ENCODE measurements around the gene UBAP2. TPM values are rescaled to one million over a fixed set of nuclear protein-coding genes. Genes with fewer than 3 reads are reported as not detected.
"Not testable (repeated sequence)": the region's sequence is repeated elsewhere in the genome, so short reads cannot be mapped to it uniquely, and the experiment has no call there.

UBAP2 gene
- total and polyA plus RNA-seq, 4 donors: 25.3 to 34.4 (median 30.4) TPM

DNA sequence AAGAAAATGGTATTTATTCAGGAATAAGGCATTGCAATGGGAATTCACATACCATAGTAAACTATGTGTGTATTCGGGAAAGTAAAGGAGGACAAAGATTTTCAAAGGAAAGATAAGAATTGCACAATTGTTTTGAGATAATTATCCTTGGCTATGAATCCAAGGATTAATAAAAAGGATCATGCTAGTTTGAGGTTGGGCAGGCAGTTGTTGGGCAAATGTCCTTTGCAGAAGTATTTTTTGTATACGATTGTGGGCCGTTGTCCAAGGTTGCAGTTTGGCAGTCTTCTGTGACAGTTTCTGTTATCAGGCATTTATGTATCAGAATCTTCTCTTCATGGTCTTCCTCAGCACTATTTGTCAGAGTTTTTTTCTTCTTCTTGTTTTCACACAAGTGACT, 10.6 kb upstream of the UBAP2 start:
- no peak overlapping the region for H3K4me3 ChIP-seq (ENCODE audit: low read depth, low read length)
- no peak for DNase-seq (ENCODE audit: low read depth in 4 of 6, low spot score in 6 of 6)
- H3K27me3 ChIP-seq (ENCODE audit: control insufficient read depth, insufficient read depth, low read length): no peaks in the 10 kb centered on the region
- H3K36me3 ChIP-seq (ENCODE audit: control insufficient read depth, insufficient read depth, low read length): no peaks in the 10 kb centered on the region
- no peaks in the 10 kb centered on the region for H3K9me3 ChIP-seq (ENCODE audit: control insufficient read depth, insufficient read depth, low read length)
- H3K4me1 ChIP-seq (ENCODE audit: control insufficient read depth, insufficient read depth, low read length): no peaks in the 10 kb centered on the region
- 72% methylated on average over 2 of the region's 3 CpGs for WGBS (ENCODE audit: insufficient coverage)
- no peak overlapping the region for H3K27ac ChIP-seq (ENCODE audit: low read depth, low read length)

- peak in 2 of 6 donors; percentile 11 to 18 for DNase-seq (ENCODE audit: low read depth in 4 of 6, low spot score in 6 of 6)
- Histone ChIP-seq H3K4me1 (ENCODE audit: control insufficient read depth, insufficient read depth, low read length) (peaks cover 4% of the 10 kb centered on the region), H3K27ac (ENCODE audit: low read depth, low read length) (peak overlapping the region; percentile 94), H3K9me3 (ENCODE audit: control insufficient read depth, insufficient read depth, low read length) (no peaks in the 10 kb centered on the region), H3K27me3 (ENCODE audit: control insufficient read depth, insufficient read depth, low read length) (no peaks in the 10 kb centered on the region), H3K36me3 (ENCODE audit: control insufficient read depth, insufficient read depth, low read length) (no peaks in the 10 kb centered on the region), H3K4me3 (ENCODE audit: low read depth, low read length) (peak overlapping the region; percentile 82)
- WGBS (ENCODE audit: insufficient coverage): 60% methylated on average over 4 of the region's 18 CpGs
These were observed 1.1 kb upstream of the UBAP2 start for GRCh38 chr9:34049630-34050384.

DNA sequence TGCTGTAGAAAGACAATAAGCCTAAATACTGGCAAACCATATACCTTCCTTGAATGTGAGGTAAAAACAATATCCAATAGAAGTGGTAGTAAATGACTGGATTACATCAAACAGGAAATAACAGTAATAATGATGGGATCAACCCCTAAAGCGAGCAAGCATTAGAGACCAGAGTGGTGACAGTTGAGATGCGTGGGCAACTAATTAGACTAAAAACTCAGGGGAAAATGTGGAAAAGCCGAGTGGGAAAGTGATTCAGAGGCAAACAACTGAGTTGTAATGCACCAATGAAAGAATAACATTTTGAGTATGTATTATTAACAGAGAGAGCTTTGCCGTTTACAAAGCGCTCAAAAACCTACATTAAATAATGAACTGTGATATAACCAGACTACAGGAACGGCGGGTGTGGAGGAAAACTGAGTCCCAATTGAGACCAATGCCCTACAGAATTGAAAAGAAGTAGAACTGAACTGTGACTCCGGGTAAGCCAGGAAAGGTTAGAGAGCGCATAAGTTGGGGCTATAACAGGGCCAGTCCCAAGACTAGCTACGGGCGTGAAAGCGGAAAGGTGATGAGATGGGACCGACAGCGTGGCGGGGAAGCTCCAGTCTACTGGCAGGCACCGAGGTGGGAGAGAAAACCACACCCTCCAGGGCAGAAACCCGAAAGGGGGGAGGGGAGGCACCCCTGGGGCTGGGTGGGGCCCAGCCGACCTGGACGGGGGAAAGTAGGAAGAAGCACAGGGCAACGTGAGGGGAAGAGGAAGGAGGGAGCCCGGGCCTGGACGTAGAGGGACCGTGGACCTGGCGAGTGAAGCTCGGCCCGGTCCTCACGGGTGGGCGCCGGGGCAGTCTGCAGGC, 592 bp downstream of the UBAP2 start:
- Histone ChIP-seq H3K36me3 (ENCODE audit: control insufficient read depth, insufficient read depth, low read length) (peaks cover 5% of the 10 kb centered on the region), H3K27ac (ENCODE audit: low read depth, low read length) (peak overlapping the region; percentile 94), H3K9me3 (ENCODE audit: control insufficient read depth, insufficient read depth, low read length) (no peaks in the 10 kb centered on the region), H3K4me1 (ENCODE audit: control insufficient read depth, insufficient read depth, low read length) (peaks cover 4% of the 10 kb centered on the region), H3K27me3 (ENCODE audit: control insufficient read depth, insufficient read depth, low read length) (no peaks in the 10 kb centered on the region), H3K4me3 (ENCODE audit: low read depth, low read length) (peak overlapping the region; percentile 82)
- DNase-seq (ENCODE audit: low read depth in 4 of 6, low spot score in 6 of 6): peak in 1 of 6 donors; percentile 6
- WGBS (ENCODE audit: insufficient coverage): under 1% methylated on average over 27 of the region's 29 CpGs

GRCh38 chr9:34046784-34047379, 1.8 kb downstream of the UBAP2 start:
- peaks cover 5% of the 10 kb centered on the region for H3K36me3 ChIP-seq (ENCODE audit: control insufficient read depth, insufficient read depth, low read length)
- no peaks in the 10 kb centered on the region for H3K9me3 ChIP-seq (ENCODE audit: control insufficient read depth, insufficient read depth, low read length)
- WGBS (ENCODE audit: insufficient coverage): 77% methylated on average over 3 of the region's 5 CpGs
- H3K27ac ChIP-seq (ENCODE audit: low read depth, low read length): no peak overlapping the region
- H3K27me3 ChIP-seq (ENCODE audit: control insufficient read depth, insufficient read depth, low read length): no peaks in the 10 kb centered on the region
- H3K4me1 ChIP-seq (ENCODE audit: control insufficient read depth, insufficient read depth, low read length): peaks cover 4% of the 10 kb centered on the region
- no peak for DNase-seq (ENCODE audit: low read depth in 4 of 6, low spot score in 6 of 6)
- no peak overlapping the region for H3K4me3 ChIP-seq (ENCODE audit: low read depth, low read length)

DNA sequence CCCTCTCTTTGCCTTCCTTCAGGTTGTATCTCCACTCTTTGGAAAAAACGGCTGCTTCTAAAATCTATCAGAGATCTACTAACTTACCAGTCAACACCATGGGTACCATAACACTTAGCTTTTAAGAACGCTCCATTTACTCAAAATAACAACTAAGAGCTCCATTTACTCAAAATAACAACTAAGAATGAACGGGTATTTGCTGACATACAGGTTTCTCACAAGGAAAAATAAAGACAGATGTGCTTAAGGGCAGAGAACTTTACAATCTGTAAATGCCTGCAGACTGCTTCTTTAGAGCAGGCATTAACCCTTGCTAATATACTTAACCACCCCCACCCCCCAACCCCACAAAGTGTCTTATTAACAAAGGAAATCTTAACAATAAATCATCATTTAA, 2.8 kb downstream of the UBAP2 start:
- no peaks in the 10 kb centered on the region for H3K9me3 ChIP-seq (ENCODE audit: control insufficient read depth, insufficient read depth, low read length)
- H3K27me3 ChIP-seq (ENCODE audit: control insufficient read depth, insufficient read depth, low read length): no peaks in the 10 kb centered on the region
- no peak overlapping the region for H3K27ac ChIP-seq (ENCODE audit: low read depth, low read length)
- no CpG with 5 or more reads among the region's 3 CpGs for WGBS (ENCODE audit: insufficient coverage)
- peak in 1 of 6 donors; percentile 16 for DNase-seq (ENCODE audit: low read depth in 4 of 6, low spot score in 6 of 6)
- peaks cover 4% of the 10 kb centered on the region for H3K4me1 ChIP-seq (ENCODE audit: control insufficient read depth, insufficient read depth, low read length)
- no peak overlapping the region for H3K4me3 ChIP-seq (ENCODE audit: low read depth, low read length)
- peaks cover 7% of the 10 kb centered on the region for H3K36me3 ChIP-seq (ENCODE audit: control insufficient read depth, insufficient read depth, low read length)

DNA sequence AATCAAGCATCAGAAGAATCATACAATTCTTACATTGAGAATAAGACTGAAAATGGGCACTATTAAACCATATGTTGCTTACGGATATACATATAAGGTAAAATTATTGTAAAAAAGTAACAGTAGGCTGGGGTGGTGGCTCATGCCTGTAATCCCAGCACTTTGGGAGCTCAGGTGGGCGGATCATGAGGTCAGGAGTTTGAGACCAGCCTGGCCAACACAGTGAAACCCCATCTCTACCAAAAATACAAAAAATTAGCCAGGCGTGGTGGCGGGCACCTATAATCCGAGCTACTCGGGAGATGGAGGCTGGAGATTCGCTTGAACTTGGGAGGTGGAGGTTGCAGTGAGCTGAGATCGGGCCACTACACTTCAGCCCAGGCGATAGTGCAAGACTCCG, 6.6 kb downstream of the UBAP2 start:
- not testable (repeated sequence) for H3K27ac ChIP-seq (ENCODE audit: low read depth, low read length); H3K27me3 ChIP-seq (ENCODE audit: control insufficient read depth, insufficient read depth, low read length); DNase-seq (ENCODE audit: low read depth in 4 of 6, low spot score in 6 of 6); H3K4me3 ChIP-seq (ENCODE audit: low read depth, low read length); H3K4me1 ChIP-seq (ENCODE audit: control insufficient read depth, insufficient read depth, low read length); H3K9me3 ChIP-seq (ENCODE audit: control insufficient read depth, insufficient read depth, low read length)
- peaks cover 15% of the 10 kb centered on the region for H3K36me3 ChIP-seq (ENCODE audit: control insufficient read depth, insufficient read depth, low read length)
- WGBS (ENCODE audit: insufficient coverage): 83% methylated on average over 2 of the region's 10 CpGs

- DNase-seq (ENCODE audit: low read depth in 4 of 6, low spot score in 6 of 6); H3K4me3 ChIP-seq (ENCODE audit: low read depth, low read length); H3K27me3 ChIP-seq (ENCODE audit: control insufficient read depth, insufficient read depth, low read length); H3K27ac ChIP-seq (ENCODE audit: low read depth, low read length); H3K9me3 ChIP-seq (ENCODE audit: control insufficient read depth, insufficient read depth, low read length); H3K4me1 ChIP-seq (ENCODE audit: control insufficient read depth, insufficient read depth, low read length): not testable (repeated sequence)
- peaks cover 10% of the 10 kb centered on the region for H3K36me3 ChIP-seq (ENCODE audit: control insufficient read depth, insufficient read depth, low read length)
- 95% methylated on average over 17 of the region's 37 CpGs for WGBS (ENCODE audit: insufficient coverage)
These were observed 9.8 kb downstream of the UBAP2 start for GRCh38 chr9:34038851-34039250.

DNA sequence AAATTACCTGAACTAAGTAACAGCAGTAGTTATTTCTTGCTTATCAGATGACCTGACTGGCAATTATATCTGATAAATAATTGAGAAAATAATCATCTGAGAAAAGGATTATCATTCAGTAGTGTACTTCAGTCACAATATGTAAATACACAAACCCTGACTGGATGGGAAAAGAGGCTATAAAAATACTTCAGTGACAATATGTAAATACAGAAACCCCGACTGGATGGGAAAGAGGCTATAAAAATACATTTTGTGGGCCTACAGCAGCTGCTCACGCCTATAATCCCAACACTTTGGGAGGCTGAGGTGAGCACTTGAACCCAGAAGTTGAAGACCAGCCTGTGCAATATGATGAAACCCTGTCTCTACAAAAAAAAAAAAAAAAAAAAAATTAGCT, 11.1 kb downstream of the UBAP2 start:
- Histone ChIP-seq H3K4me1 (ENCODE audit: control insufficient read depth, insufficient read depth, low read length) (no peaks in the 10 kb centered on the region), H3K9me3 (ENCODE audit: control insufficient read depth, insufficient read depth, low read length) (no peaks in the 10 kb centered on the region), H3K27me3 (ENCODE audit: control insufficient read depth, insufficient read depth, low read length) (no peaks in the 10 kb centered on the region), H3K36me3 (ENCODE audit: control insufficient read depth, insufficient read depth, low read length) (peaks cover 11% of the 10 kb centered on the region), H3K27ac (ENCODE audit: low read depth, low read length) (no peak overlapping the region), H3K4me3 (ENCODE audit: low read depth, low read length) (no peak overlapping the region)
- 100% methylated on average over 1 of the region's 2 CpGs for WGBS (ENCODE audit: insufficient coverage)
- DNase-seq (ENCODE audit: low read depth in 4 of 6, low spot score in 6 of 6): no peak

GRCh38 chr9:34036625-34037024, 12.1 kb downstream of the UBAP2 start:
- Histone ChIP-seq H3K27ac (ENCODE audit: low read depth, low read length) (no peak overlapping the region), H3K4me1 (ENCODE audit: control insufficient read depth, insufficient read depth, low read length) (no peaks in the 10 kb centered on the region), H3K36me3 (ENCODE audit: control insufficient read depth, insufficient read depth, low read length) (peaks cover 16% of the 10 kb centered on the region), H3K4me3 (ENCODE audit: low read depth, low read length) (no peak overlapping the region), H3K27me3 (ENCODE audit: control insufficient read depth, insufficient read depth, low read length) (no peaks in the 10 kb centered on the region), H3K9me3 (ENCODE audit: control insufficient read depth, insufficient read depth, low read length) (no peaks in the 10 kb centered on the region)
- no peak for DNase-seq (ENCODE audit: low read depth in 4 of 6, low spot score in 6 of 6)
- 100% methylated on average over 1 of the region's 5 CpGs for WGBS (ENCODE audit: insufficient coverage)
